K562 (cell line): ENCODE measurements around the gene MBOAT2. TPM values are rescaled to one million over a fixed set of nuclear protein-coding genes. Genes with fewer than 3 reads are reported as not detected.

Experiments used
- ARID1B ChIP-seq: fragments of 450-650 bp; IDR thresholded peaks from 2 replicates; pipeline ENCODE4 v1.6.1; 2016; ENCODE audit warnings: antibody characterized with exemption, mild to moderate bottlenecking, inconsistent platforms
- CREB1 ChIP-seq, 2 experiments: sonication (generic) in 1 of 2; formaldehyde crosslinking in 1 of 2; IDR thresholded peaks; 2 replicates each; pipeline versions ENCODE4 v1.6.1 to v1.8.0; 2012 to 2022; ENCODE audit warnings: inconsistent platforms in 1 of 2, mild to moderate bottlenecking in 1 of 2, missing genetic modification reagents in 1 of 2, moderate library complexity in 1 of 2
- CXXC5 ChIP-seq: fragments of 250-450 bp; sonication (Bioruptor Pico); IDR thresholded peaks from 2 replicates; pipeline ENCODE4 v1.8.0; 2022; ENCODE audit warnings: inconsistent platforms, mild to moderate bottlenecking, moderate library complexity
- EP300 ChIP-seq: IDR thresholded peaks from 2 replicates; pipeline ENCODE4 v1.6.1; 2012; ENCODE audit warnings: low read length, improper control_type of control experiment
- EP400 ChIP-seq: fragments of 450-650 bp; IDR thresholded peaks from 2 replicates; pipeline ENCODE4 v1.6.1; 2017; ENCODE audit warnings: antibody characterized with exemption, mild to moderate bottlenecking, moderate library complexity
- GTF3C2 ChIP-seq: IDR thresholded peaks from 3 replicates; pipeline ENCODE4 v1.6.1; 2011; ENCODE audit warnings: borderline replicate concordance, mild to moderate bottlenecking, moderate library complexity; ENCODE audit not compliant: insufficient read length; ENCODE audit errors: extremely low read depth
- MAX ChIP-seq: sonication (generic); formaldehyde crosslinking; IDR thresholded peaks from 2 replicates; pipeline ENCODE4 v1.9.0; 2022; ENCODE audit warnings: mild to moderate bottlenecking, missing genetic modification reagents
- MLX ChIP-seq, 2 experiments: fragments of 450-650 bp in 1 of 2; sonication (generic) in 1 of 2; formaldehyde crosslinking; conservative IDR thresholded peaks; 2 replicates each; pipeline versions ENCODE4 v1.4.0 to v1.8.1; 2020 to 2022; ENCODE audit warnings: mild to moderate bottlenecking in 1 of 2, missing genetic modification reagents in 1 of 2
- MNT ChIP-seq, 2 experiments: fragments of 450-650 bp; conservative IDR thresholded peaks; 2 replicates each; pipeline ENCODE4 v1.6.1; 2017; ENCODE audit warnings: mild to moderate bottlenecking in 2 of 2, moderate library complexity in 2 of 2
- NR2C2 ChIP-seq, 2 experiments: fragments of 200-800 bp in 1 of 2; sonication (Bioruptor generic) in 1 of 2; sonication (generic) in 1 of 2; formaldehyde crosslinking in 1 of 2; IDR thresholded peaks; 2 replicates each; pipeline versions ENCODE4 v1.6.1 to v1.8.0; 2016 to 2022; ENCODE audit warnings: mild to moderate bottlenecking in 1 of 2, missing compliant biosample characterization in 1 of 2, missing genetic modification characterization in 1 of 2, missing genetic modification reagents in 1 of 2
- PHTF2 ChIP-seq: fragments of 250-450 bp; sonication (Bioruptor Pico); IDR thresholded peaks from 2 replicates; pipeline ENCODE4 v1.5.0; 2021; ENCODE audit warnings: mild to moderate bottlenecking
- POLR2B ChIP-seq: fragments of 450-650 bp; IDR thresholded peaks from 2 replicates; pipeline ENCODE4 v1.6.1; 2018; ENCODE audit warnings: low read depth; ENCODE audit not compliant: partially characterized antibody
- PYGO2 ChIP-seq: fragments of 450-650 bp; IDR thresholded peaks from 2 replicates; pipeline ENCODE4 v1.6.1; 2016; ENCODE audit warnings: mild to moderate bottlenecking, missing genetic modification characterization, moderate library complexity, missing compliant biosample characterization
- RAD51 ChIP-seq: fragments of 450-650 bp; IDR thresholded peaks from 2 replicates; pipeline ENCODE4 v1.7.1; 2016; ENCODE audit warnings: low read depth, mild to moderate bottlenecking, borderline replicate concordance
- SAFB2 ChIP-seq: fragments of 200-400 bp; formaldehyde crosslinking; IDR thresholded peaks from 2 replicates; pipeline ENCODE4 v1.6.1; 2018; ENCODE audit warnings: borderline replicate concordance, low read length, low read depth, moderate library complexity; ENCODE audit not compliant: severe bottlenecking
- ZBTB17 ChIP-seq: fragments of 450-650 bp; formaldehyde crosslinking; IDR thresholded peaks from 2 replicates; pipeline ENCODE4 v1.4.0; 2020; ENCODE audit warnings: mild to moderate bottlenecking
- ZNF232 ChIP-seq: sonication (generic); formaldehyde crosslinking; IDR thresholded peaks from 2 replicates; pipeline ENCODE4 v1.8.0; 2022; ENCODE audit warnings: mild to moderate bottlenecking, missing genetic modification reagents
- ZNF239 ChIP-seq: fragments of 250-450 bp; sonication (Bioruptor Pico); IDR thresholded peaks from 2 replicates; pipeline ENCODE4 v1.4.0; 2020; ENCODE audit warnings: mild to moderate bottlenecking
- ZNF740 ChIP-seq, 3 experiments: fragments of 200-800 bp in 1 of 3; sonication (Bioruptor generic) in 1 of 3; sonication (generic) in 1 of 3; formaldehyde crosslinking in 1 of 3; IDR thresholded peaks; 2 replicates each; pipeline versions ENCODE4 v1.6.1 to v1.8.0; 2016 to 2022; ENCODE audit warnings: mild to moderate bottlenecking in 2 of 3, missing compliant biosample characterization in 2 of 3, missing genetic modification characterization in 2 of 3, missing genetic modification reagents in 1 of 3
- polyA plus RNA-seq, 8 experiments: library from polyadenylated mRNA; depleted of rRNA in 4 of 8; stranded (reverse) in 5 of 8; unstranded in 3 of 8; fragments of >200 nt; fragmentation: Nextera tagmentation in 2 of 8; fragmentation: Illumina TruSeq in 1 of 8; extraction: Ambion mirVana in 2 of 8; extraction: Trizol in 1 of 8; gene quantifications; 2 replicates each; pipeline versions ENCODE4 v1.2.1 to v1.2.3, GENCODE V29; 2011 to 2014; ENCODE audit warnings: inconsistent platforms in 1 of 8, missing spikeins in 1 of 8
- total RNA-seq, 7 experiments: library from RNA; depleted of rRNA in 6 of 7; stranded (reverse); fragments of >200 nt in 6 of 7; fragmentation: Illumina TruSeq in 2 of 7; extraction: Trizol in 2 of 7; gene quantifications; 2 replicates each; pipeline versions ENCODE4 v1.2.1 to v1.2.3, GENCODE V29; 2011 to 2021; ENCODE audit warnings: low replicate concordance in 1 of 7

The MBOAT2 gene
- total and polyA plus RNA-seq, 9 of the 15 experiments (the other 6 are each of a cell fraction or from before 2014, with no cell fraction given): 8.4 to 122 (median 27.6) TPM

- TF ChIP-seq SAFB2 (no peak), ZNF239 (CRISPR knock-in tag) (no peak), MLX (CRISPR knock-in tag; conservative IDR thresholded peaks at IDR 0.05) (no peak), EP300 (0 out of 2 replicates have a peak, but pooled peaks have one; percentile 8), NR2C2 (CRISPR knock-in tag; IDR thresholded peaks at IDR 0.05) (no peak), NR2C2 (tag; IDR thresholded peaks at IDR 0.05) (no peak), PHTF2 (no peak), GTF3C2 (no peak), CREB1 (IDR thresholded peaks at IDR 0.05) (no peak), CREB1 (CRISPR knock-in tag; IDR thresholded peaks at IDR 0.05) (no peak), MNT (conservative IDR thresholded peaks at IDR 0.05) (0 out of 4 replicates have a peak, but pooled peaks of 1 of the 2 experiments have one; percentile 26), PYGO2 (no peak), MAX (CRISPR knock-in tag) (no peak), ZBTB17 (CRISPR knock-in tag) (no peak), RAD51 (no peak), ARID1B (no peak), CXXC5 (CRISPR knock-in tag) (0 out of 2 replicates have a peak, but pooled peaks have one; percentile 9), ZNF232 (CRISPR knock-in tag) (no peak), POLR2B (no peak), EP400 (0 out of 2 replicates have a peak, but pooled peaks have one; percentile 10), ZNF740 (CRISPR knock-in tag; IDR thresholded peaks at IDR 0.05) (no peak), ZNF740 (tag; IDR thresholded peaks at IDR 0.05) (no peak)
Measured at GRCh38 chr2:8851811-8852560, 151.5 kb downstream of the MBOAT2 start (continued).
